Jurkat, Clone E6-1 (cell line): ENCODE measurements around the gene NUP43.
"Not testable (repeated sequence)": the region's sequence is repeated elsewhere in the genome, so short reads cannot be mapped to it uniquely, and the experiment has no call there.

ENCODE experiments used
- DNase-seq: peaks from one replicate; pipeline ENCODE4 v3.0.0-alpha.2; 2011; ENCODE audit warnings: low read depth, low spot score
- H3K4me3 ChIP-seq: 2 replicates; pipeline ENCODE4 v1.5.1; 2011; ENCODE audit warnings: mild to moderate bottlenecking, low read length, control low read depth, moderate library complexity

Gene NUP43

DNA sequence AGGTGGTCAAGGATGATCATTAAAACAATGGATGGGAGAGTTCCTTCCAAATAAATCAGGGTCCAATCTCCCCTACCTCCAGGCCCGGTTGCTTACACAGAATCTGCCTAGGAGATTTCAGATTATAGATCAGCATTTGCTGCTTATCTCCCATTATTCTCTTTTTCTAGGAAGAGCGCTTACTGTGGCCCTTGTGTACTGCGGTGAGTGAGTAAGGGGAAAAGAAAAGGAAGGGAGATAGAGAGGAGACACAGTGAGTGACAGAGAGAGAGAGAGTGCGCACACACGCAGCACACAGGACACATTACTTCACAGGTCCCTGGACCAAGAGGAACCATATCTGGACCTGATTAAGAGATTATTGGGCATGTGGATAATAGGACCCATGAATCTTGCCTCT, 34.6 kb downstream of the NUP43 start:
- no peak overlapping the region for H3K4me3 ChIP-seq
- DNase-seq: no peak

DNA sequence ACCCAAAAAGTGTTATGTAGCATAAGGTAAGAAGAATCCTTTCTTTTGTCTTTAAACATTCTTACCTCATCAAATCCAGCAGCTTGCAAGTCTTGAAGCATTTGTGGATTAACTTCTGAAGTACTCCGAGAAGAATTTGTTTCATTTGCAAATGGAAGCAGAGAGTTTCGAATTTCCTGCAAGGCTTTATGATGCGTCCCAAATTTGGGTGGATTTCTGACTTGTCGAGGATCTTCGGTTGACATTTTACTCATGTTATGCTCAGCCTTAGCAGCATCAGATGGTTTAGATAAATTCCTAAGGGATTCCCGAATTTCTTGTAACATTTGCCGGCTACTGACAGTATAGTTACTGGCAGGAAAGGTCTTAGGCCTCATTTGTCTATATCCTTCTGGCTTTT, 44.6 kb downstream of the NUP43 start:
- H3K4me3 ChIP-seq: no peak overlapping the region
- DNase-seq: no peak

DNA sequence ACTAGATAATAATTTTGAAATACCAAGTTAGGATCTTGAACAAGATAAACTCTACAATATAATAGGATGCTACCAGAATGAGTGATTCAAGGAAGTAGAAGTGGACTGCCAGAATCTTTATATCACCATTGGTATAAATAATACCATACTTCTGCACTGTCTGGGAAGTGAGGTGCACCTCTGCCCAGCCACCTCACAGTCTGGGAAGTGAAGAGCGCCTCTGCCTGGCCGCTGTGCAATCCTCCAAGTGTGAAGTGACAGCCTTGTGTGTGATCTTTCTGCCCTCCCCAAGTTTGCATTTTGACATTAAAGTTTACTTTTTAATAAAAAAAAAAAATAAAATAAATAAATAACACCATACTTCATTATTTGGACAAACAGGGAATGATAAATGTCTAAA, 47.2 kb downstream of the NUP43 start:
- no peak for DNase-seq
- H3K4me3 ChIP-seq: no peak overlapping the region

DNA sequence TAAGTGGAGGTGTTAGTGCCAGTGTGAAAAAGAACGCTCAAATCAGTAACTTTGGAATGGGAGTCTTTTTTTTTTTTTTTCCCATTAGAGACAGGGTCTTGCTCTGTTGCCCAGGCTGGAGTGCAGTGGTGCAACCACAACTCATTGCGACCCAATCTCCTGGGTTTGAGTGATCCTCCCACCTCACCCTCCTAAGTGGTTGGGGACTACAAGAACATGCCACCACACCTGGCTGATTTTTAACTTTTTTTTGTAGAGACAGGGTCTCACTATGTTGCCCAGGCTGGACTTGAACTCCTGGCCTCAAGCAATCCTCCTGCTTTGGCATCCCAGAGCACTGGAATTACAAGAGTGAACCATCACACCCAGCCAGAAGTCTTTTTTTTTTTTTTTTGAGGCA, 48.2 kb downstream of the NUP43 start:
- no peak overlapping the region for H3K4me3 ChIP-seq
- no peak for DNase-seq

DNA sequence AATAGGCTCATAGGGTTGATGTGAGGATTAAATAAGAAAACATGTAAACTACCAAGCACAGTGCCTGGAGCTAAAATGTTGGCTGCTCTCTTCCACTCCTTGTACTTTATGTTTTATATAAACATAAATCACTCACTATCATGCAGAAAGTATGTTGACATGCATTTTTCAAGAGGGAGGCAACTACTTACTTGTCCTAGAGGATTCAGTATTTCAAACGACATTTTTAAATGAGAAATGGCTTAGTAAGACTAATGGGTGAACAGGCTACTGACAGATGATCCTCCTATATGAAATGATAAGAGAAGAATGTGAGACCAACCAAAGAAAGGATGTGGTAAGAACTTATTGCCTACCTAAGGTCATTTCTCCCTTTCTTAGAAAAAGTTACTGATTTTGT, 49.4 kb downstream of the NUP43 start:
- no peak overlapping the region for H3K4me3 ChIP-seq

DNA sequence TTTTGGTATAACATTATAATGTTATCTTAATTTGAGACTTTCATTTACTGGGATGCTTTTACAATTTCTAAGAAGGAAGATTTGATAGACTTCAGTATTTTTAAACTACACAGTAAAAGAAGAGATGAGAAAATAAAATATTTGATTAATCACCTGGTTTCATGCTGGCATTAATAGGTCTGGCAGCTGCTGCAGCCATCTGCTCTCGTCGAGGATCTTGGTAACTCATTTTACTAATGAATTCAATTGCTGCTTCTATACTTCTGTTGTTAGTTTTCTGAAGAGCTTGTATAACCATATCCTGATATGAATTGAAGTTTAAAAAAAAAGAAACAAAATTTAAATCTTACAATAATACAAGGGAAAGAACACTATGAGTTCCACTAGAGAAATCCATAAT, 51.4 kb downstream of the NUP43 start:
- DNase-seq: no peak
- no peak overlapping the region for H3K4me3 ChIP-seq

More for the DNA sequence above, 49.4 kb downstream of the NUP43 start:
- DNase-seq: no peak

DNA sequence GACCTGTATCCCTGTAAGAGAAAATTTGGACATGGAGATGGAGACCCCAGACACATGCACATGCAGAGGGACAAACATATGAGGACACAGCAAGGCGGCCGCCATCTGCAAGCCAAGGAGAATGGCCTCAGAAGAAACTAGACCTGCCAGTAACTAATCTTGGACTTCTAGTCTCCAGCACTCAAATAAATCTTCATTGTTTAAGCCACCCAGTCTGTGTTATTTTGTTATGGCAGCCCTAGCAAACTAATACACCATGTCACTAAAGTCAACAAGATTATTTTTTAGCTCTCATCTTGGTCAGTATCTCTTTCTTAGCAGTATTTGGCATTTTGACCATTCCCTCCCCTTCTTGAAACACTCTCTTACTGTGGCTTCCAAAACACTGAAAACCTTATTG, 55.1 kb downstream of the NUP43 start:
- H3K4me3 ChIP-seq: no peak overlapping the region
- no peak for DNase-seq

DNA sequence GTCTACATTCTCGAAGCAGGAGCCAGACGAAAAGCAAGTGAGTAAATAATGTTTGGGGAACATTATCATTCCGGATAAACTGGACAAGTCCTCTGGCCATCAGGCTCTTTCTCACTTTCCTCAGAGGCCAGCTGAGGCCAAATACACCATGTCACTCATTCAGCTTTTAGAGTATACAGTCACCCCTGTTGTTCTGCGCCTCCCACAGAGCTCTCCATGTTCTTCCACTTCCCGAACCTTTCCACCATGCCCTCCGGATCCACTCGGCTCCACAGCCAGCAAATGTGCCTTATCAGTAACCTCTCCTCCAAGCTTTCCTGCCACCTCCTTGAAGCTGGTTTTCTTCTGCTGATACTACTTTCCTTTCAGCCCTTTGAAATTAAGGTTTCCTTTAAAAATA, 60.1 kb downstream of the NUP43 start:
- no peak overlapping the region for H3K4me3 ChIP-seq
- DNase-seq: no peak

GRCh38 chr6:149683256-149683859, 63.0 kb downstream of the NUP43 start:
- DNase-seq: no peak
- no peak overlapping the region for H3K4me3 ChIP-seq

GRCh38 chr6:149681845-149682244, 64.5 kb downstream of the NUP43 start:
- H3K4me3 ChIP-seq, DNase-seq: not testable (repeated sequence)

- no peak for DNase-seq
- no peak overlapping the region for H3K4me3 ChIP-seq
These were observed 65.1 kb downstream of the NUP43 start for GRCh38 chr6:149681209-149681608.

- no peak for DNase-seq
- H3K4me3 ChIP-seq: no peak overlapping the region
These were observed 65.8 kb downstream of the NUP43 start for GRCh38 chr6:149680503-149680902.
